Cortex of kidney (tissue), 1 donor: Measurements from ENCODE around the gene NOX4.
"Not testable (repeated sequence)": the region's sequence is repeated elsewhere in the genome, so short reads cannot be mapped to it uniquely, and the experiment has no call there.

ENCODE experiments used
- DNase-seq: peaks from one replicate; lab custom pipeline; 2025; lab: John Stamatoyannopoulos, UW

Gene NOX4

GRCh38 chr11:89295023-89295422 lies 196.2 kb downstream of the NOX4 start:
- not testable (repeated sequence) for DNase-seq

DNA sequence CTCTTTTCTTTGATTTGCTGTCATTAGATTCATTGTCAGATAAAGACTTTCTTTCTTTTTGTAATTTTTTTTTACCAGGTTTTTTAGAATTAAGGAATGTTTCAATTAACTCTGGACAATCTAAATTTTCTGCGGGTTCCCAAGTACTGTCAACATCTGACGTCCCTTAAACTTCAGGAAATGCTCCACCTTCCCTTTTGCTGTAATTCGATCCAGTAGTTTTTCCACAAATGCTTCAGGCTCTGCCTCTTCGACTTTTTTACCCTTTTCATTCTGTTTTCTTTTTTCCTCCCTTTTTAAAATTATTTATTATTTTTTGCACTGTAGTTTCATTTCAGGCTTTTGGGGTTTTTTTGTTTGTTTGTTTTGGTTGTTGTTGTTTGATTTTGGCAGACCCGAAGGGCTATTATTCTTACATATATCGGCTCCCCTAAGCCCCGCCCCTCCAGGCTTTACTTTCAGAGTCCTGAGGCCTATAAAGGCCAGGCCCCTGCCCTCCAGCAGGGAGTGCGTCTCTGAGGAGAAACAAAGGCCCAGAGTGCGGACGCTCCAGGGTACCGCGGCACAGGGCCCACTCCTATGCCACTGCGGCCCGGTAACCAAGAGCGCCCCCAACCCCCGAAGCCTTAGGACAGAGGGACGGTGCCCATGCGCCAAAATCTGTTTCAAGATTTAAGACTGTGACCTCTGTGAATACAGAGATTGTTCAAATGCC lies 197.1 kb downstream of the NOX4 start:
- DNase-seq = no peak

DNA sequence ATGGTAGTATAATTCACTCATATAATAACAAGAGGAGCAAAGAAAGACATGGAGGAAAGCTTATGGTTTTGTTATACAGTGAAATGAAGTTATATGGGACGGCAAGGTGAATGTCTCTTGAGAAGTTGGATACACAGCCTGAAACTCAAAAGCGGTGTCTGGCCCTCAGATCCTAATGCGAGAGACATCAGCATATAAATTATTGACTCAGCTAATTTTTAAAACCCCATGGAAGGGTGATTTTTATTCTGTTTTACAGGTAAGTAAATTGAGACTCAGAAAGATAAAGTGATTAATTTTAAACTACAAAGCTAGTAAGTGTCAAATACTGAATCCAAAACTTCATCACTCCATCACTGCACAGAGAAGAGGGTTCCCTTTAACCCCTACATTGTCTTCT lies 203.2 kb downstream of the NOX4 start:
- not testable (repeated sequence) for DNase-seq

GRCh38 chr11:89286601-89287000 lies 204.6 kb downstream of the NOX4 start:
- DNase-seq = not testable (repeated sequence)

DNA sequence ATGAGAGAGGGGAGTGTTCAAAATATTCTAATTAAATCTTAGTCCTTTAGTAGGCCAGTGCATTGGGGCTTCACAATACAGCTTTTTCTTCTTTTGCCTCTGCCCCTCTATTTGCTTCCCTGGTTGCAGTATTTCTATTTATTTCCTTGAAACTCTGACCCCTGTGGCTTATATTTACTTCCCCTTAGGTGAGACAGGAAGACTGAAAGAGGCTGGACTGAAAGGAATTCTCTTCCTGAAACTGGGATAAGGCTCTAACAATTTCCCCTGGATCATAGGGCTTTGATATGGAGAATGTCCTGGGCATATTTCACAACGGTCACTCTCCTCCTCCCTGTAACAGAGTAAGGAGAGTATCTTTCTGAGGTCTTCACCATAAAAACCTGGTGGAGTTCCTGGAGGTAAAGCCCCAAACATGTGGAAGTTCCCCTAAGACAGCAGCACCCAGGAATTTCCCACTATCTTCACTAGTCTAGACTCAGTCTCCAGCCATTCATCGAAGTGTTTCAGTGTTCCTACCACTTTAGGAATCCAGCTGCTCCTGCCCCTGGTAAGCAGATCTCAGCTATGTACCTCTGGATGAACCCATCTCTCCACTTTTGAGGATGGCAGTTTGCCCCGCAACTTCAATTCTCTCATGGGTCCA lies 210.0 kb downstream of the NOX4 start:
- not testable (repeated sequence) for DNase-seq

- no peak for DNase-seq
These were observed 212.0 kb downstream of the NOX4 start for GRCh38 chr11:89279176-89279575.

- no peak for DNase-seq
These were observed 215.2 kb downstream of the NOX4 start for GRCh38 chr11:89275966-89276365.
